Inferior parietal cortex (tissue), 1 donor: ENCODE results near the gene TAF11L3.
"Not testable (repeated sequence)": the region's sequence is repeated elsewhere in the genome, so short reads cannot be mapped to it uniquely, and the experiment has no call there.

ENCODE experiments used
- DNase-seq: peaks from one replicate; pipeline ENCODE4 v3.0.0-alpha.2; 2016; ENCODE audit errors: extremely low spot score

The TAF11L3 gene

GRCh38 chr5:17518067-17518466, at the start of gene TAF11L3:
Gene TAF11L3 (plus strand): TSS chr5:17518367.
- DNase-seq = not testable (repeated sequence)

GRCh38 chr5:17470064-17470463, 48.1 kb upstream of the TAF11L3 start:
- no peak for DNase-seq

GRCh38 chr5:17475064-17475463, 43.1 kb upstream of the TAF11L3 start:
- not testable (repeated sequence) for DNase-seq

GRCh38 chr5:17477043-17477442, 41.1 kb upstream of the TAF11L3 start:
- DNase-seq = no peak

DNA sequence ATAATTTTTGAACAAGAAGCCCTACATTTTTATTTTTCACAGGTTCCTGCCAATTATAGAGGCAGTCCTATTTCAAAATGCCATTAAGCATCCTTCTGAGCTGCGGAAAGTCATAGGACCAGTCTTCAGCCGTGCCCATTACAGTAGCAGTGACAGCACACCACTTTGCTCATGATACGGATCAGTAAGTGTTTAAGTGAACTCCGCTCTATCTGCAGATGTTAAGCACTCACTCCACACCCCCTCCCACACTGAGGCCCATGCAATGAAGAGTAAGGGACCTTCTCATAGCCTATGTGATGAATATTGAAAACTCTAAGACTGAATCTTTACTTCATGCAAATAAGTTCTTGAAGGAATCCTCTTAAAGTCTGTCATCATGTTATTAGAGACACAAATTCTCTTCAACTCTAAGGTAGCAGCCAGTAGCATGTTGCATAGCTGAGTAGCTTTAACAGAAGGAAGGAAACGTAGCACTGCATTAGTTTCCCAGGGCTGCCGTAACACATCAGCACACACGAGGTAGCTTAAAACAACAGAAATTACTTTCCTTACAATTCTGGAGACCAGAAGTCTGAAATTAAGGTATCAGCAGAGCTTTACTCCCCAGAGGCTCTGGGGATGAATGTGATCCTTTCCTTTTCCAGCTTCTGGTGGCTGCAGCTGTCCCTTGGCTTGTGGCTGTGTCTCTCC, 40.4 kb upstream of the TAF11L3 start:
- no peak for DNase-seq

DNA sequence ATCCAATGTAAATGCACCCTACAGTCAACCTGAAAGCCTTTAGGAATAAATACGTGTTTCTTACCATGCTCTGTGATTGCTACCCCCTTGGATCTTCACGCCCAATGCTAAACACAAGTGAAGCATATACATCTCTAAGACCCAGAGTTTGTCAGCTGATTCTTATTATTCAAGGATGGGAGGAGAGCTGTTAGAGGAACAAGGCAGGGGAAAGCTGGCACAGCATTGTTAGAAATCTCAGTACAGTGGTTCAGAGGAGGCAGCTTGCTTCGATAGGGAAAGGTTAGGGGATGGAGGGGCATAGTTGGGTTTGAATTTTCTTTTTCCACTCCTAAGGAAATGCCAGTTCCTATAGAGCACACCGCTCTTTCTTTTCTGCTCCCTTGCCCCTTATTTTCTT, 36.8 kb upstream of the TAF11L3 start:
- DNase-seq = no peak

- DNase-seq = no peak
These were observed 35.4 kb upstream of the TAF11L3 start for GRCh38 chr5:17482790-17483189.

- not testable (repeated sequence) for DNase-seq
These were observed 31.5 kb upstream of the TAF11L3 start for GRCh38 chr5:17486464-17487173.

DNA sequence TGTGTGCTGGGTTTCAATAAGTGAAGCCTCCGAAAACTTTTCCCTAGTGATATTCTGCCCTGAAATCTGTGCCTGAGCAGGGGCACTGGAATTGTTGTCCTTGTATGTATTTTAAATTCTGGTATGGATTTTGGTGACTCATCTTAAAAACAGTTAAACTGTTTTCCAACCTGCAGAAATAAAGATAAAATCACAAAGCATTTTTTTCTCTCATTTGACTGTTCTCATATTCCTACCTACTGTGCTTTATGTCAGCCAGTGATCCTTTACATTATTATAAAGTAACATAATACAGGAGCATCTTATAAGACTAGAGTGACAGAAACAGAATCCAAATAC, 31.0 kb upstream of the TAF11L3 start:
- no peak for DNase-seq

GRCh38 chr5:17491257-17491656, 26.9 kb upstream of the TAF11L3 start:
- not testable (repeated sequence) for DNase-seq

- DNase-seq = no peak
These were observed 25.4 kb upstream of the TAF11L3 start for GRCh38 chr5:17492770-17493169.

DNA sequence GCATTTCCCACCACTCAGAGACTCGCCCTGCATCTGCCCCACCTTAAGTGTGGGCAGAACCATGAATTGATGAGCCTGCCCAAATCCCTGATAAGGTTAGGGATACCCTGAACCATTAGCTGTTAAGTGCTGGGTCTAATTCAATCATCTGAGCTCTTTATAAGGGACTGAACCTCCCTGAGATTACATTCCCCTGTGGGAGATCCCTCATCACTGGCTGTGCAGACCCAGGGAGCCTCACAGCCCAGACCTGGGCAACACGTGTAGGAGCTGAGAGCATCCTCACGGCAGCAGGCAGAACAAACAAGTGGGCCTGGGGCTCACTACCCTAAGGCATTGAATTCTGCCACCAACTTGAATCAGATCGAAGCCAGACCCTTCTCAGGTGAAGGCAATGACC, 20.7 kb upstream of the TAF11L3 start:
- DNase-seq = no peak

GRCh38 chr5:17497931-17498330, 20.2 kb upstream of the TAF11L3 start, which contains the start of gene TAF11L2:
Gene TAF11L2 (plus strand): TSS chr5:17498231.
- DNase-seq = not testable (repeated sequence)

DNA sequence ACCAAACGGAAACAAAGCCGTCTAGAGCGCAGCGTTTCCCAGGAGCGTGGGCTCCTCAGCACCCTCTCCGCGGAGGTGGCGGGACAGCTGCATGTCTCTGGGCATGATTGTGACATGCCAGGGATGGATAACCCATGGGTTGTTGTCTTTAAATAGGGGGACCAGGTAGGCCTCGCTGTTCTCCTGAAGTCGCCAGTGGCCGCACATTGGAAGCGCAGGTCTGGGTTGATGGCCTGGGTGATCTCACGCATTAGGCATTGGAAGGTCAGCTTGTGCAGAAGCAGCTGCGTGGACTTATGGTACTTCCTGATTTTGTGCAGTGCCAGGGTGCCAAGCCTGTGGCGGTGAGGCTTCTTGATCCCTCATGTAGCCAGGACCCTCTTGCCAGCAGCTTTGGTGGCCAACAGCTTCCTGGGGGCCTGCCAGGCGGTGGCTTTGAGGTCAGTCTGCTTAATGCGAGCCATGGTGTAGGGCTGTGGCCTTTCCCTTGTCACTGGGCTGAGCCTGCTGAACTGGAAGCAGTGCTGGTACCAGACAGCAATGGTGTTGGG, 6.3 kb upstream of the TAF11L3 start:
- no peak for DNase-seq

DNA sequence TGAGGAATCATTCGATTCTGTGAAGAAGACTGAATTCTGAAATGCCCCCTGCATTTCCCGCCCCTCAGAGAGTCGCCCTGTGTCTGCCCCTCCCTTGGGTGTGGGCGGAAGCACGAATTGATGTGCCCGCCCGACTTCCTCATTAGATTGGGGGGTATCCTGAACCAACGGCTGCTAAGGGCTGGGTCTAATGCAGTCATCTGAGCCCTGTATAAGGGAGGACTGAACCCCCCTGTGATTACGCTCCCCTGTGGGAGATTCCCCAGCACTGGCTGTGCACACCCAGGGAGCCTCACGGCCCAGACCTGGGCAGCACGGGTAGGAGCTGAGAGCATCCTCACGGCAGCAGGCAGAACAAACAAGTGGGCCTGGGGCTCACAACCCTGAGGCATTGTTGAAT, 641 bp upstream of the TAF11L3 start:
- DNase-seq = not testable (repeated sequence)

DNA sequence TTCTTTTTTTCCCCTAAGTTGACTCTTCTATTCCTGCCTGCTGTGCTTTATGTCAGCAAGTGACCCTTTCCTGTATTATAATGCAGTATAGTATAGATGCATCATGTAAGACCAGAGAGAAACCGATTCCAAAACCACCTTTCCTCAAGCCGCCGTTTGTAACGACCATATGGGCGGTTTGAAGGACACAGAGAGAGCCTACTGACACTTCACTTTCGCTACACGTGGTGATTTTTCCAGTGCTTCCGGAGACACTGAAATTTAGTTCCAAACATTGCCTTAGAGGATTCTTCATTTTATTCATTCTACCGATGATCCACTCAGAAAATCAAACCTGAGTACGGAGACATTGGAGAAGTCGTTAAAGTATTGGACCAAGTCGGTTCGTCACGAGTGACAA, 1.3 kb downstream of the TAF11L3 start:
- not testable (repeated sequence) for DNase-seq

DNA sequence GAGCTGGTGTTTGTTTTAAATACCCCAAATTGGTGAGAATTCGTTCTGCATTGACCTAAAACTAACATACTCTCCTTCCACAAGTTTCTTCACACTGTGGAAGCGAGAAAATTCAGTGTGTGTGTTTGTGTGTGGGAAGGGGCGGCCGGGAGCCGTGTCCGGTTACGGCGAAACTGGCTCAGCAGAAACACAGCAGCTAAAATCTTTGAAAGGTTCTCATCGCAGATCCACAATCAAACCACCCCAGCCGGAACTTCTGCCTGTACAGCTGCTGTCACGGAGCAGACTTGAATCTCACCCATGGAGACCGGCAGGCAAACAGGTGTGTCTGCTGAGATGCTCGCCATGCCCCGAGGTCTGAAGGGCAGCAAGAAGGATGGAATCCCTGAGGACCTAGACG, 3.3 kb downstream of the TAF11L3 start, which contains the start of gene TAF11L4:
Gene TAF11L4 (plus strand): TSS at position 301 of the 400 bp plus-strand sequence.
- DNase-seq = not testable (repeated sequence)

DNA sequence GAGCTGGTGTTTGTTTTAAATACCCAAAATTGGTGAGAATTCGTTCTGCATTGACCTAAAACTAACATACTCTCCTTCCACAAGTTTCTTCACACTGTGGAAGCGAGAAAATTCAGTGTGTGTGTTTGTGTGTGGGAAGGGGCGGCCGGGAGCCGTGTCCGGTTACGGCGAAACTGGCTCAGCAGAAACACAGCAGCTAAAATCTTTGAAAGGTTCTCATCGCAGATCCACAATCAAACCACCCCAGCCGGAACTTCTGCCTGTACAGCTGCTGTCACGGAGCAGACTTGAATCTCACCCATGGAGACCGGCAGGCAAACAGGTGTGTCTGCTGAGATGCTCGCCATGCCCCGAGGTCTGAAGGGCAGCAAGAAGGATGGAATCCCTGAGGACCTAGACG, 6.8 kb downstream of the TAF11L3 start, which contains the start of gene TAF11L5:
Gene TAF11L5 (plus strand): TSS at position 301 of the 400 bp plus-strand sequence.
- DNase-seq = not testable (repeated sequence)

GRCh38 chr5:17526504-17526903, 8.3 kb downstream of the TAF11L3 start:
- DNase-seq = not testable (repeated sequence)

DNA sequence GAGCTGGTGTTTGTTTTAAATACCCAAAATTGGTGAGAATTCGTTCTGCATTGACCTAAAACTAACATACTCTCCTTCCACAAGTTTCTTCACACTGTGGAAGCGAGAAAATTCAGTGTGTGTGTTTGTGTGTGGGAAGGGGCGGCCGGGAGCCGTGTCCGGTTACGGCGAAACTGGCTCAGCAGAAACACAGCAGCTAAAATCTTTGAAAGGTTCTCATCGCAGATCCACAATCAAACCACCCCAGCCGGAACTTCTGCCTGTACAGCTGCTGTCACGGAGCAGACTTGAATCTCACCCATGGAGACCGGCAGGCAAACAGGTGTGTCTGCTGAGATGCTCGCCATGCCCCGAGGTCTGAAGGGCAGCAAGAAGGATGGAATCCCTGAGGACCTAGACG, 10.2 kb downstream of the TAF11L3 start, which contains the start of gene TAF11L6:
Gene TAF11L6 (plus strand): TSS at position 301 of the 400 bp plus-strand sequence.
- DNase-seq = not testable (repeated sequence)
